ENCODE data around the gene ILF3.

- no peak for TF ChIP-seq CTCF (IDR thresholded peaks at IDR 0.05; ENCODE audit: low read depth, low read length, poor library complexity, severe bottlenecking)
- no peak for TF ChIP-seq EZH2phosphoT487 (IDR thresholded peaks at IDR 0.05; ENCODE audit: borderline replicate concordance, low read length)
Observed at GRCh38 chr19:10723591-10723990, 69.4 kb downstream of the ILF3 start.
